Measurements from ENCODE around the gene RALGAPA1.

RALGAPA1 gene

GRCh38 chr14:35747379-35747778, 61.7 kb downstream of the RALGAPA1 start:
- Histone ChIP-seq H4K20me1 (ENCODE audit: insufficient read depth, low read length) (no peaks in the 10 kb centered on the region), H3K4me3 (ENCODE audit: low read length) (no peak overlapping the region), H2AFZ (ENCODE audit: low read depth, low read length) (no peak overlapping the region), H3K9me3 (ENCODE audit: insufficient read depth, low read length) (no peaks in the 10 kb centered on the region), H3K27me3 (ENCODE audit: low read depth, low read length) (no peaks in the 10 kb centered on the region), H3K4me1 (ENCODE audit: low read length) (no peaks in the 10 kb centered on the region), H3K4me2 (ENCODE audit: low read length) (no peak overlapping the region), H3K36me3 (replicated peaks; ENCODE audit: low read depth, low read length) (peaks cover 5% of the 10 kb centered on the region), H3K79me2 (ENCODE audit: low read length) (no peaks in the 10 kb centered on the region), H3K27ac (ENCODE audit: low read length) (no peak overlapping the region), H3K9ac (ENCODE audit: low read length) (no peak overlapping the region)
- TF ChIP-seq, protein P1, sequence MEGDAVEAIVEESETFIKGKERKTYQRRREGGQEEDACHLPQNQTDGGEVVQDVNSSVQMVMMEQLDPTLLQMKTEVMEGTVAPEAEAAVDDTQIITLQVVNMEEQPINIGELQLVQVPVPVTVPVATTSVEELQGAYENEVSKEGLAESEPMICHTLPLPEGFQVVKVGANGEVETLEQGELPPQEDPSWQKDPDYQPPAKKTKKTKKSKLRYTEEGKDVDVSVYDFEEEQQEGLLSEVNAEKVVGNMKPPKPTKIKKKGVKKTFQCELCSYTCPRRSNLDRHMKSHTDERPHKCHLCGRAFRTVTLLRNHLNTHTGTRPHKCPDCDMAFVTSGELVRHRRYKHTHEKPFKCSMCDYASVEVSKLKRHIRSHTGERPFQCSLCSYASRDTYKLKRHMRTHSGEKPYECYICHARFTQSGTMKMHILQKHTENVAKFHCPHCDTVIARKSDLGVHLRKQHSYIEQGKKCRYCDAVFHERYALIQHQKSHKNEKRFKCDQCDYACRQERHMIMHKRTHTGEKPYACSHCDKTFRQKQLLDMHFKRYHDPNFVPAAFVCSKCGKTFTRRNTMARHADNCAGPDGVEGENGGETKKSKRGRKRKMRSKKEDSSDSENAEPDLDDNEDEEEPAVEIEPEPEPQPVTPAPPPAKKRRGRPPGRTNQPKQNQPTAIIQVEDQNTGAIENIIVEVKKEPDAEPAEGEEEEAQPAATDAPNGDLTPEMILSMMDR (IDR thresholded peaks at IDR 0.05; ENCODE audit: low read depth, low read length) = no peak
- TF ChIP-seq EZH2phosphoT487 (IDR thresholded peaks at IDR 0.05; ENCODE audit: low read depth) = no peak

GRCh38 chr14:35742442-35742841, 66.7 kb downstream of the RALGAPA1 start:
- no peaks in the 10 kb centered on the region for H3K4me1 ChIP-seq (ENCODE audit: low read length)
- no peak overlapping the region for H2AFZ ChIP-seq (ENCODE audit: low read depth, low read length)
- peaks cover 4% of the 10 kb centered on the region for H3K36me3 ChIP-seq (replicated peaks; ENCODE audit: low read depth, low read length)
- no peak overlapping the region for H3K9ac ChIP-seq (ENCODE audit: low read length)
- no peak overlapping the region for H3K27ac ChIP-seq (ENCODE audit: low read length)
- H3K9me3 ChIP-seq (ENCODE audit: insufficient read depth, low read length) = no peaks in the 10 kb centered on the region
- TF ChIP-seq, protein P1 (IDR thresholded peaks at IDR 0.05; ENCODE audit: low read depth, low read length) = no peak
- no peak for TF ChIP-seq EZH2phosphoT487 (IDR thresholded peaks at IDR 0.05; ENCODE audit: low read depth)
- no peaks in the 10 kb centered on the region for H3K79me2 ChIP-seq (ENCODE audit: low read length)
- H3K4me3 ChIP-seq (ENCODE audit: low read length) = no peak overlapping the region
- no peaks in the 10 kb centered on the region for H4K20me1 ChIP-seq (ENCODE audit: insufficient read depth, low read length)
- H3K27me3 ChIP-seq (ENCODE audit: low read depth, low read length) = no peaks in the 10 kb centered on the region
- no peak overlapping the region for H3K4me2 ChIP-seq (ENCODE audit: low read length)

- H2AFZ ChIP-seq (ENCODE audit: low read depth, low read length) = no peak overlapping the region
- no peak for TF ChIP-seq EZH2phosphoT487 (IDR thresholded peaks at IDR 0.05; ENCODE audit: low read depth)
- TF ChIP-seq, protein P1 (IDR thresholded peaks at IDR 0.05; ENCODE audit: low read depth, low read length) = no peak
- H3K9ac ChIP-seq (ENCODE audit: low read length) = no peak overlapping the region
- H3K4me1 ChIP-seq (ENCODE audit: low read length) = no peaks in the 10 kb centered on the region
- H3K4me2 ChIP-seq (ENCODE audit: low read length) = no peak overlapping the region
- H4K20me1 ChIP-seq (ENCODE audit: insufficient read depth, low read length) = no peaks in the 10 kb centered on the region
- no peaks in the 10 kb centered on the region for H3K27me3 ChIP-seq (ENCODE audit: low read depth, low read length)
- no peak overlapping the region for H3K27ac ChIP-seq (ENCODE audit: low read length)
- H3K9me3 ChIP-seq (ENCODE audit: insufficient read depth, low read length) = no peaks in the 10 kb centered on the region
- no peaks in the 10 kb centered on the region for H3K79me2 ChIP-seq (ENCODE audit: low read length)
- no peak overlapping the region for H3K4me3 ChIP-seq (ENCODE audit: low read length)
- no peaks in the 10 kb centered on the region for H3K36me3 ChIP-seq (replicated peaks; ENCODE audit: low read depth, low read length)
Observed at GRCh38 chr14:35742032-35742371, 67.1 kb downstream of the RALGAPA1 start.

DNA sequence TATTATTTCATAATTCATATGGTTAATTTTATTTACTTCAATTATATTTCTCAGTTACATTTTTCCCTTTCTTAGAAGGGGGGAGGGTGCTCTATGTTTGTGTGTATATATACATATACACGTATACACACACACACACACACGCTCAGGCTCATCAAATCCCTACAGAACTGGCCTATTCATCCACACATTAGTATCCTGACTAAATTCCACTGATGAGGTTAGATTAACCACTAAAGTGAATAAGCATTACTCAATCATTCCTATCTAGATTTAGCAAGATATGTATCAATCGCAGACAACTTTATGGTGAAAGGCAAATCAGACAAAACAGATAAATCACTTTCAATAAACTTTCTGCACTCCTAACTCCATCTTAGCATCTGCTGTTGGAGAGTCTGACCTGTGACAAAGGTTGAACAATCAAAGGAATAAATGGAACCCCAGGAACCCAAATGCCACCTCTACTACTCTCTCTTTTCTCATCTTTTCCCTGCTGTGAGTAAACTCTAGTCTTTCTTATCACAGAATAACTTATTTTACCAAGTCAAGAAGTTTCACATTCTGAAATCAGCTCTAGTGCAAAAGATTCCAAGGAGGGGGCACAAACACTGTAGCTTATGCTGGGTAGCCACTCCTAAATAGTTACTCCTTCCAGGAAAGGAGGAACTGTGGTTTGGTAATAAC, 67.6 kb downstream of the RALGAPA1 start:
- Histone ChIP-seq H2AFZ (ENCODE audit: low read depth, low read length) (no peak overlapping the region), H3K9ac (ENCODE audit: low read length) (no peak overlapping the region), H3K4me3 (ENCODE audit: low read length) (no peak overlapping the region), H3K27ac (ENCODE audit: low read length) (no peak overlapping the region), H3K36me3 (replicated peaks; ENCODE audit: low read depth, low read length) (no peaks in the 10 kb centered on the region), H4K20me1 (ENCODE audit: insufficient read depth, low read length) (no peaks in the 10 kb centered on the region), H3K9me3 (ENCODE audit: insufficient read depth, low read length) (no peaks in the 10 kb centered on the region), H3K79me2 (ENCODE audit: low read length) (no peaks in the 10 kb centered on the region), H3K4me2 (ENCODE audit: low read length) (no peak overlapping the region), H3K27me3 (ENCODE audit: low read depth, low read length) (no peaks in the 10 kb centered on the region), H3K4me1 (ENCODE audit: low read length) (no peaks in the 10 kb centered on the region)
- TF ChIP-seq, protein P1 (IDR thresholded peaks at IDR 0.05; ENCODE audit: low read depth, low read length) = no peak
- no peak for TF ChIP-seq EZH2phosphoT487 (IDR thresholded peaks at IDR 0.05; ENCODE audit: low read depth)
